Endothelial cell (in vitro differentiated cells): Measurements from ENCODE around the gene GCN1. TPM values are rescaled to one million over a fixed set of nuclear protein-coding genes. Genes with fewer than 3 reads are reported as not detected.

Source experiments
- DNase-seq: peaks from one replicate; pipeline ENCODE4 v3.0.0; 2021; ENCODE audit warnings: low spot score
- H3K27ac Mint-ChIP-seq: one replicate; pipeline ENCODE4 v1.8.0; 2021; ENCODE audit warnings: mixed read lengths, inconsistent platforms; ENCODE audit not compliant: unreplicated experiment
- H3K27me3 Mint-ChIP-seq: one replicate; pipeline ENCODE4 v1.8.0; 2021; ENCODE audit warnings: mild to moderate bottlenecking, moderate library complexity, mixed read lengths, inconsistent platforms; ENCODE audit not compliant: unreplicated experiment
- H3K36me3 Mint-ChIP-seq: one replicate; pipeline ENCODE4 v1.8.0; 2021; ENCODE audit warnings: mild to moderate bottlenecking, low read depth, mixed read lengths, inconsistent platforms; ENCODE audit not compliant: unreplicated experiment
- H3K4me1 Mint-ChIP-seq: one replicate; pipeline ENCODE4 v1.8.0; 2021; ENCODE audit warnings: mild to moderate bottlenecking, mixed read lengths, inconsistent platforms; ENCODE audit not compliant: unreplicated experiment
- H3K4me3 Mint-ChIP-seq: one replicate; pipeline ENCODE4 v1.8.0; 2021; ENCODE audit warnings: mild to moderate bottlenecking, mixed read lengths, inconsistent platforms; ENCODE audit not compliant: unreplicated experiment
- H3K9me3 Mint-ChIP-seq: one replicate; pipeline ENCODE4 v1.8.0; 2021; ENCODE audit warnings: mixed read lengths, inconsistent platforms; ENCODE audit not compliant: unreplicated experiment
- CTCF ChIP-seq: fragments of 200-600 bp; sonication (generic); IDR thresholded peaks from one replicate; pipeline ENCODE4 v1.5.0; 2021; ENCODE audit warnings: antibody characterized with exemption; ENCODE audit not compliant: unreplicated experiment
- total RNA-seq: library from RNA; stranded (reverse); fragmentation: NEBNext Ultra II Directional; extraction: Animal tissue kit (Norgen Biotek cat#: 25700); gene quantifications from one replicate; pipeline ENCODE4 v1.2.1, GENCODE V29; 2021; ENCODE audit not compliant: unreplicated experiment

The GCN1 gene
- total RNA-seq, 1 donor from 2014 or later = 54.0 TPM

DNA sequence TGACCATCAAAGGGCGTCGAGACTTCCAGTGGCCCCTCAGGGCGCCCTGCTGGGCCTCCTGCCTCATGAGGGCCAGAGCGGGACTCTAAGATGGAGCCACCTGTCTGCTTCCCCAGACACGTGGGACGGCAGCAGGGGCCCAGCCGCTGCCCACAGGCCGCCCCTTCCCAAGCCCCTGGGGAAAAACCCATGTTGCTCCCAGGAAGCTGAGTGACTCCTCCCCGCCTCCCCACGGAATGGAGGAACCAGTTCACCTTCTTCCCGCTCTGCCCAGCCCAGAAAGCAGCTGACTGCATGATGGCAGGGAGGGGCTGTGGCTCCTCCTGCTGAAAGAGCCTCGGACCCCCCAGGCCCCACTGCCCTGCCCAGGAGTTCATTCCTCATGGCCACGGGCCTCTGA, 92.9 kb downstream of the GCN1 start:
- H3K4me3 Mint-ChIP-seq = peak overlapping the region; percentile 69

GRCh38 chr12:120101182-120101581, 93.3 kb downstream of the GCN1 start:
- peaks cover 24% of the 10 kb centered on the region for H3K4me1 Mint-ChIP-seq
- no peak for TF ChIP-seq CTCF
- no peaks in the 10 kb centered on the region for H3K9me3 Mint-ChIP-seq
- no peak for DNase-seq
- peaks cover 4% of the 10 kb centered on the region for H3K27me3 Mint-ChIP-seq
- peak overlapping the region; percentile 69 for H3K4me3 Mint-ChIP-seq
- H3K27ac Mint-ChIP-seq = no peak overlapping the region
- H3K36me3 Mint-ChIP-seq = peaks cover 12% of the 10 kb centered on the region

More for the DNA sequence above, 92.9 kb downstream of the GCN1 start:
- Mint-ChIP-seq H3K36me3 (peaks cover 12% of the 10 kb centered on the region), H3K9me3 (no peaks in the 10 kb centered on the region), H3K27me3 (peaks cover 4% of the 10 kb centered on the region), H3K4me1 (peaks cover 20% of the 10 kb centered on the region), H3K27ac (peak overlapping the region; percentile 9)
- TF ChIP-seq CTCF = no peak
- DNase-seq = no peak

GRCh38 chr12:120100630-120101029, 93.9 kb downstream of the GCN1 start:
- no peak for TF ChIP-seq CTCF
- peaks cover 4% of the 10 kb centered on the region for H3K27me3 Mint-ChIP-seq
- no peak for DNase-seq
- peaks cover 12% of the 10 kb centered on the region for H3K36me3 Mint-ChIP-seq
- no peaks in the 10 kb centered on the region for H3K9me3 Mint-ChIP-seq
- no peak overlapping the region for H3K27ac Mint-ChIP-seq
- no peak overlapping the region for H3K4me3 Mint-ChIP-seq
- peaks cover 26% of the 10 kb centered on the region for H3K4me1 Mint-ChIP-seq

DNA sequence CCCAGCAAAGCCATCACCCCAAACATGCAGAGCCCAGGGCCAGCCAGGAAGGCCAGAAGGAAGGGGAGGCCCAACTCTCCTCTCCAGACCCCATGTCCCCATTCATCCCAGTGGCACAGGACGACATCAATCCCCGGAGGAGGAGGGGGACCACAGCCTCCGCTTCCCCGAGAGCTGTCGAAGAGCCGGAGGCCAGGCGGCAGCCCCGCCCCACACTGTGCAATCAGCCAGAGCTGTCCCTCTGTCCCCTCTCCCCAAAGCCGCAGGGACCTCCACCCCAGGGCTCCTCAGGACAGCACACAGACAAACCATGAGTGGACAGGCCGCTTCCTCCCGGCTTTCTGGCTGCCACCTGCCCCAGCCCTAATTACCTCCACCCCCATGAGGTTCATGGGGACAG, 94.8 kb downstream of the GCN1 start:
- DNase-seq = no peak

More for the DNA sequence above, 94.8 kb downstream of the GCN1 start:
- Mint-ChIP-seq H3K4me3 (no peak overlapping the region), H3K36me3 (peaks cover 7% of the 10 kb centered on the region), H3K27me3 (peaks cover 5% of the 10 kb centered on the region), H3K27ac (no peak overlapping the region), H3K4me1 (peaks cover 21% of the 10 kb centered on the region), H3K9me3 (no peaks in the 10 kb centered on the region)
- no peak for TF ChIP-seq CTCF
